ENCODE data around the gene TNPO3.

DNA sequence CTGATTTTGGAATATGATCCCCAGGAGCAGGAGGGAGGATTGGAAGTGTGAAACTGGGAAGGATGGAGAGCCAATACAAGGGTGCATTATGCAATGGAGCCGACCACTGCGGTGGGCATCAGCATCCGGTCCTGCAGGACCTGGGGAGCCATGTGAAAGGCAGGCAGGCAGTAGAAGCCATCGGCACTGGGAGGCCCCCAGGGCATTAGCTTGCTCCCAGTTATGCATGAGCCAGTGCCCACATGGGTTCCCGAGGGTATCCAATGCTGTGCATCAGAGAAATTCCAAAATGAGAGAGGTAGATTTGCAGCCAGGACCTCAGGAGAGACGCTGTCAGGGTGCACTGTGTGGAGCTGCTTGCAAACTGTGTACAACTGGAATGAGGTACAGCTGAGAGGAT is 135.7 kb downstream of the TNPO3 start:
- TF ChIP-seq, protein P1, sequence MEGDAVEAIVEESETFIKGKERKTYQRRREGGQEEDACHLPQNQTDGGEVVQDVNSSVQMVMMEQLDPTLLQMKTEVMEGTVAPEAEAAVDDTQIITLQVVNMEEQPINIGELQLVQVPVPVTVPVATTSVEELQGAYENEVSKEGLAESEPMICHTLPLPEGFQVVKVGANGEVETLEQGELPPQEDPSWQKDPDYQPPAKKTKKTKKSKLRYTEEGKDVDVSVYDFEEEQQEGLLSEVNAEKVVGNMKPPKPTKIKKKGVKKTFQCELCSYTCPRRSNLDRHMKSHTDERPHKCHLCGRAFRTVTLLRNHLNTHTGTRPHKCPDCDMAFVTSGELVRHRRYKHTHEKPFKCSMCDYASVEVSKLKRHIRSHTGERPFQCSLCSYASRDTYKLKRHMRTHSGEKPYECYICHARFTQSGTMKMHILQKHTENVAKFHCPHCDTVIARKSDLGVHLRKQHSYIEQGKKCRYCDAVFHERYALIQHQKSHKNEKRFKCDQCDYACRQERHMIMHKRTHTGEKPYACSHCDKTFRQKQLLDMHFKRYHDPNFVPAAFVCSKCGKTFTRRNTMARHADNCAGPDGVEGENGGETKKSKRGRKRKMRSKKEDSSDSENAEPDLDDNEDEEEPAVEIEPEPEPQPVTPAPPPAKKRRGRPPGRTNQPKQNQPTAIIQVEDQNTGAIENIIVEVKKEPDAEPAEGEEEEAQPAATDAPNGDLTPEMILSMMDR (IDR thresholded peaks at IDR 0.05; ENCODE audit: poor library complexity, severe bottlenecking), result no peak
- TF ChIP-seq MXI1 (conservative IDR thresholded peaks at IDR 0.05; ENCODE audit: poor library complexity, severe bottlenecking), result no peak
- TF ChIP-seq RAD21 (conservative IDR thresholded peaks at IDR 0.05), result no peak
- no peak for TF ChIP-seq EZH2 (IDR thresholded peaks at IDR 0.05; ENCODE audit: borderline replicate concordance, insufficient read depth, low read length, poor library complexity, severe bottlenecking)

Data from neural cell (in vitro differentiated cells).